GM23248 (cell line): ENCODE measurements around the gene CDH22. TPM values are rescaled to one million over a fixed set of nuclear protein-coding genes. Genes with fewer than 3 reads are reported as not detected.

Experiments used
- DNase-seq: peaks from one replicate; pipeline ENCODE4 v3.0.0-alpha.2; 2015
- H2AFZ ChIP-seq: fragments of 200-600 bp; sonication (generic); 2 replicates; pipeline ENCODE4 v1.6.1; 2016; ENCODE audit warnings: antibody characterized with exemption
- H3F3A ChIP-seq: fragments of 200-600 bp; sonication (generic); 2 replicates; pipeline ENCODE4 v1.6.1; 2016; ENCODE audit warnings: mild to moderate bottlenecking, antibody characterized with exemption, mixed run types; ENCODE audit not compliant: insufficient read depth
- H3K27ac ChIP-seq: fragments of 200-600 bp; sonication (generic); 2 replicates; pipeline ENCODE4 v1.5.1; 2016; ENCODE audit warnings: mild to moderate bottlenecking
- H3K27me3 ChIP-seq: fragments of 200-600 bp; sonication (generic); replicated peaks from 2 replicates; pipeline ENCODE4 v1.6.1; 2016; ENCODE audit warnings: mild to moderate bottlenecking; ENCODE audit not compliant: insufficient read depth
- H3K36me3 ChIP-seq: fragments of 200-600 bp; sonication (generic); 2 replicates; pipeline ENCODE4 v1.6.1; 2016; ENCODE audit warnings: low read depth, mild to moderate bottlenecking
- H3K4me1 ChIP-seq: fragments of 200-600 bp; sonication (generic); 2 replicates; pipeline ENCODE4 v1.6.1; 2016; ENCODE audit warnings: mild to moderate bottlenecking; ENCODE audit not compliant: insufficient read depth
- H3K4me2 ChIP-seq: fragments of 200-600 bp; sonication (generic); one replicate; pipeline ENCODE4 v1.6.1; 2016; ENCODE audit warnings: mild to moderate bottlenecking; ENCODE audit not compliant: unreplicated experiment
- H3K4me3 ChIP-seq: fragments of 200-600 bp; sonication (generic); 2 replicates; pipeline ENCODE4 v1.5.1; 2016; ENCODE audit warnings: mild to moderate bottlenecking
- H3K79me2 ChIP-seq: fragments of 200-600 bp; sonication (generic); 2 replicates; pipeline ENCODE4 v1.6.1; 2016; ENCODE audit warnings: mild to moderate bottlenecking; ENCODE audit not compliant: insufficient read depth
- H3K9ac ChIP-seq: fragments of 200-600 bp; sonication (generic); 2 replicates; pipeline ENCODE4 v1.6.1; 2016; ENCODE audit warnings: mild to moderate bottlenecking
- H3K9me2 ChIP-seq: fragments of 200-600 bp; sonication (generic); 2 replicates; pipeline ENCODE4 v1.6.1; 2016; ENCODE audit warnings: mixed run types, mild to moderate bottlenecking, moderate library complexity; ENCODE audit not compliant: insufficient read depth
- H3K9me3 ChIP-seq: fragments of 200-600 bp; sonication (generic); one replicate; pipeline ENCODE4 v1.6.1; 2017; ENCODE audit warnings: low read depth
- H4K20me1 ChIP-seq: fragments of 200-600 bp; sonication (generic); 2 replicates; pipeline ENCODE4 v1.6.0; 2016; ENCODE audit not compliant: insufficient read depth
- EZH2 ChIP-seq: fragments of 200-600 bp; sonication (generic); IDR thresholded peaks from 2 replicates; pipeline ENCODE4 v1.6.1; 2018; ENCODE audit warnings: antibody characterized with exemption, mild to moderate bottlenecking; ENCODE audit not compliant: insufficient read depth, poor library complexity, severe bottlenecking
- EZH2phosphoT487 ChIP-seq: fragments of 200-600 bp; sonication (generic); IDR thresholded peaks from 2 replicates; pipeline ENCODE4 v1.6.1; 2018; ENCODE audit warnings: antibody characterized with exemption, moderate library complexity, mild to moderate bottlenecking, low read depth; ENCODE audit not compliant: insufficient read depth
- WGBS, 2 experiments: methylation state at CpG; one replicate each; pipeline ENCODE4 v1.1.6; 2015 to 2017; ENCODE audit warnings: low lambda C conversion rate in 2 of 2, low coverage in 1 of 2; ENCODE audit errors: missing lambda C conversion rate in 2 of 2; 5-methylcytosine and 5-hydroxymethylcytosine counted together
- in situ Hi-C: fragments of 300-500 bp; cut with MboI; formaldehyde crosslinking; loops from 2 replicates; pipeline ENCODE4 v1.15.0; 2020
- polyA plus RNA-seq: library from polyadenylated mRNA; unstranded; fragments of >200 nt; fragmentation: Nextera tagmentation; extraction: Ambion mirVana; gene quantifications from 2 replicates; pipeline ENCODE4 v1.2.1, GENCODE V29; 2016
- total RNA-seq: library from RNA; depleted of rRNA; stranded (reverse); fragments of >200 nt; shearing (Covaris generic); gene quantifications from 2 replicates; pipeline ENCODE4 v1.2.3, GENCODE V29; 2014

Gene CDH22
- total and polyA plus RNA-seq, 2 experiments from 2014 or later: not detected

DNA sequence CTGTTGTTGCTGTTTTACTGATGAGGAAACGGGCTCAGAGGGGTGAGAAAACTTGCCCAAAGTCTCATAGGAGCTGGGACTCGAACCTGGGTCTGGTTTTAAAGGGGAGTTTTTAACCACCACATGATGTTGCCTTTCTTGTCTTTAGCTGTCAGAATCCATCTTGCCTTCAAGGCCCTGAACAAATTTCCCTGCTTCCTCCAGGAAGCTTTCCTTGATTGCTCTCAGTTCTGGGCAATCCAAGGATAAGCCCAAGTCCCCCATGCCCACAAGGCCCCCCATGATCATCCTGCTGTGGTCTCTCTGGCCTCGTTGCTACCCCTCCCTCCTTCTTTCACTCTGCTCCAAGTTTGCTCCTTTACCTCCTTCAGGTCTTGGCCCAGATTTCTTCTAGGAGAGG lies 116.7 kb downstream of the CDH22 start:
- Histone ChIP-seq H3K27ac (no peak overlapping the region), H3K4me2 (no peak overlapping the region), H3K27me3 (0 out of 2 replicates have a peak, but pooled peaks cover 8% of the 10 kb centered on the region), H3K36me3 (no peaks in the 10 kb centered on the region), H4K20me1 (no peaks in the 10 kb centered on the region), H3K79me2 (no peaks in the 10 kb centered on the region), H2AFZ (no peak overlapping the region), H3K9me3 (no peaks in the 10 kb centered on the region), H3F3A (no peaks in the 10 kb centered on the region), H3K9me2 (no peaks in the 10 kb centered on the region), H3K4me1 (no peaks in the 10 kb centered on the region), H3K9ac (no peak overlapping the region), H3K4me3 (no peak overlapping the region)
- 25 to 41% methylated on average over 3 of the region's 3 CpGs for WGBS, 2 experiments
- TF ChIP-seq EZH2phosphoT487 (no peak), EZH2 (no peak)
- DNase-seq: no peak
- in situ Hi-C loops: no loop called here

DNA sequence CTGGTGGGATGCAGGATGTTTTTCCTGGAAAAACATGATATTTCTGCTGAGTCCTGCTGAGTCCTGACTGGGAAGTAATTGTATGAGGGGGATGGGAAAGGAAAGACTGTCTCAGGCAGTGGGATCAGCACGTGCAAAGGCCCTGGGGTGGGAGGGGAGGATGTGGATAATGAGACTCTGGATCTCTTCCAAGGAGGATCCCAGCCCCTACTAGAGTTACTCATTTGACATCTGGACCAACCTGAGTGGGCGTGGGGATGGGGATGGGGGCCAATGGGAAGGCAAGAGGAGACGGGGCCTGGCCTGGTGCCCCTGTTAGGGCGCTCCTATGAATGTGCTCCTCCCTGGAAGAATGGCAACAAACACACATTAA lies 117.1 kb downstream of the CDH22 start:
- Histone ChIP-seq H3K9me3 (no peaks in the 10 kb centered on the region), H3K9me2 (no peaks in the 10 kb centered on the region), H3K4me2 (no peak overlapping the region), H3K4me1 (no peaks in the 10 kb centered on the region), H4K20me1 (no peaks in the 10 kb centered on the region), H2AFZ (no peak overlapping the region), H3K27me3 (0 out of 2 replicates have a peak, but pooled peaks cover 8% of the 10 kb centered on the region), H3K36me3 (no peaks in the 10 kb centered on the region), H3F3A (no peaks in the 10 kb centered on the region), H3K9ac (no peak overlapping the region), H3K27ac (no peak overlapping the region), H3K4me3 (no peak overlapping the region), H3K79me2 (no peaks in the 10 kb centered on the region)
- DNase-seq: no peak
- TF ChIP-seq EZH2 (no peak), EZH2phosphoT487 (no peak)
- in situ Hi-C loops: no loop called here
- 4 to 44% methylated on average over 2 to 4 of the region's 4 CpGs for WGBS, 2 experiments

GRCh38 chr20:46190478-46191167 lies 117.7 kb downstream of the CDH22 start:
- TF ChIP-seq EZH2: no peak
- no peak for TF ChIP-seq EZH2phosphoT487
- H3K4me2 ChIP-seq: no peak overlapping the region
- no peak overlapping the region for H3K27ac ChIP-seq
- no peaks in the 10 kb centered on the region for H3K4me1 ChIP-seq
- no peaks in the 10 kb centered on the region for H4K20me1 ChIP-seq
- H3K9me2 ChIP-seq: no peaks in the 10 kb centered on the region
- H3K4me3 ChIP-seq: no peak overlapping the region
- H3K9me3 ChIP-seq: no peaks in the 10 kb centered on the region
- no peaks in the 10 kb centered on the region for H3K36me3 ChIP-seq
- no peak for DNase-seq
- in situ Hi-C loops: no loop called here
- no peaks in the 10 kb centered on the region for H3K79me2 ChIP-seq
- WGBS, 2 experiments: 55 to 63% methylated on average over 8 to 9 of the region's 9 CpGs
- no peak overlapping the region for H2AFZ ChIP-seq
- H3K9ac ChIP-seq: no peak overlapping the region
- no peaks in the 10 kb centered on the region for H3F3A ChIP-seq
- 0 out of 2 replicates have a peak, but pooled peaks cover 8% of the 10 kb centered on the region for H3K27me3 ChIP-seq

GRCh38 chr20:46188866-46189541 lies 119.3 kb downstream of the CDH22 start:
- H3F3A ChIP-seq: no peaks in the 10 kb centered on the region
- no peaks in the 10 kb centered on the region for H4K20me1 ChIP-seq
- H3K27me3 ChIP-seq: 0 out of 2 replicates have a peak, but pooled peaks cover 8% of the 10 kb centered on the region
- in situ Hi-C loops: no loop called here
- 37 to 40% methylated on average over 16 to 18 of the region's 18 CpGs for WGBS, 2 experiments
- no peaks in the 10 kb centered on the region for H3K36me3 ChIP-seq
- H3K79me2 ChIP-seq: no peaks in the 10 kb centered on the region
- no peak for DNase-seq
- no peak overlapping the region for H2AFZ ChIP-seq
- TF ChIP-seq EZH2 (no peak), EZH2phosphoT487 (no peak)
- no peak overlapping the region for H3K4me2 ChIP-seq
- H3K27ac ChIP-seq: no peak overlapping the region
- no peak overlapping the region for H3K4me3 ChIP-seq
- H3K9ac ChIP-seq: no peak overlapping the region
- H3K9me2 ChIP-seq: no peaks in the 10 kb centered on the region
- no peaks in the 10 kb centered on the region for H3K4me1 ChIP-seq
- no peaks in the 10 kb centered on the region for H3K9me3 ChIP-seq
